Stomach (tissue), 9 donors: ENCODE results near the gene ETFBKMT. TPM values are rescaled to one million over a fixed set of nuclear protein-coding genes. Genes with fewer than 3 reads are reported as not detected.
"Not testable (repeated sequence)": the region's sequence is repeated elsewhere in the genome, so short reads cannot be mapped to it uniquely, and the experiment has no call there.

ENCODE experiments used
- DNase-seq, 2 donors: peaks; one replicate each; pipeline versions ENCODE4 v3.0.0 to v3.0.0-alpha.2; 2013 to 2019
- H3K27ac ChIP-seq, 5 donors: fragments of 200-600 bp in 4 of 5; sonication (generic) in 4 of 5; one replicate each; pipeline ENCODE4 v1.5.1; 2013 to 2019; ENCODE audit warnings: mild to moderate bottlenecking in 1 of 5, moderate library complexity in 1 of 5
- H3K27me3 ChIP-seq, 3 donors: fragments of 200-600 bp; sonication (generic); one replicate each; pipeline ENCODE4 v1.5.1; 2017 to 2019; ENCODE audit warnings: mixed run types in 1 of 3
- H3K36me3 ChIP-seq, 4 donors: fragments of 200-600 bp; sonication (generic); 1 replicate in 3 of 4; 2 replicates in 1 of 4; pipeline ENCODE4 v1.5.1; 2016 to 2019
- H3K4me1 ChIP-seq, 4 donors: fragments of 200-600 bp; sonication (generic); one replicate each; pipeline ENCODE4 v1.5.1; 2016 to 2019
- H3K4me3 ChIP-seq, 4 donors: fragments of 200-600 bp; sonication (generic) in 3 of 4; one replicate each; pipeline ENCODE4 v1.5.1; 2016 to 2019; ENCODE audit warnings: mild to moderate bottlenecking in 1 of 4
- H3K9me3 ChIP-seq, 4 donors: fragments of 200-600 bp; sonication (generic); one replicate each; pipeline ENCODE4 v1.5.1; 2016 to 2019
- EP300 ChIP-seq: sonication (generic); formaldehyde crosslinking; IDR thresholded peaks from one replicate; pipeline ENCODE4 v1.6.1; 2017; ENCODE audit warnings: antibody characterized with exemption
- POLR2A ChIP-seq, 4 donors: fragments of 450-650 bp; IDR thresholded peaks; one replicate each; pipeline ENCODE4 v1.6.1; 2016; ENCODE audit warnings: antibody characterized with exemption in 4 of 4, control low read depth in 2 of 4, mild to moderate bottlenecking in 1 of 4, moderate library complexity in 1 of 4
- POLR2AphosphoS5 ChIP-seq, 3 donors: sonication (generic); formaldehyde crosslinking; IDR thresholded peaks; one replicate each; pipeline ENCODE4 v1.6.1; 2016; ENCODE audit warnings: antibody characterized with exemption in 3 of 3
- WGBS, 5 donors: extraction: QIAGEN DNeasy Blood & Tissue Kit in 3 of 5; methylation state at CpG; one replicate each; pipeline versions ENCODE4 v1.1.5 to v1.1.7; 2013 to 2018; 5-methylcytosine and 5-hydroxymethylcytosine counted together
- intact Hi-C: fragments of 100-400 bp; cut with DNase I; formaldehyde crosslinking; loops from one replicate; pipeline ENCODE4 v1.15.1; 2023; ENCODE audit warnings: low total_unique reads
- polyA plus RNA-seq, 3 donors: library from polyadenylated mRNA; stranded (reverse); fragments of 200-250 nt; gene quantifications; one replicate each; pipeline ENCODE4 v1.2.3, GENCODE V29; 2013
- total RNA-seq, 5 donors: library from RNA; depleted of rRNA; stranded (reverse); fragments of >200 nt; gene quantifications; one replicate each; pipeline versions ENCODE4 v1.1.0 to v1.2.3, GENCODE V29; 2014 to 2016
- TF ChIP-seq, protein P1 (sequence below), 7 experiments: fragments of 450-650 bp in 4 of 7; fragments of 200-600 bp in 3 of 7; sonication (generic) in 3 of 7; IDR thresholded peaks; one replicate each; pipeline ENCODE4 v1.5.1; 2016 to 2019; ENCODE audit warnings: antibody characterized with exemption in 7 of 7, control low read depth in 2 of 7, mild to moderate bottlenecking in 1 of 7
- donor health status: healthy with polysubstance abuse.
- donor health status: Bipolar disorder and iron deficiency.
- donor health status: healthy.

ETFBKMT gene
- total and polyA plus RNA-seq, 8 donors = 1.1 to 5.0 (median 3.1) TPM; not detected in 1

DNA sequence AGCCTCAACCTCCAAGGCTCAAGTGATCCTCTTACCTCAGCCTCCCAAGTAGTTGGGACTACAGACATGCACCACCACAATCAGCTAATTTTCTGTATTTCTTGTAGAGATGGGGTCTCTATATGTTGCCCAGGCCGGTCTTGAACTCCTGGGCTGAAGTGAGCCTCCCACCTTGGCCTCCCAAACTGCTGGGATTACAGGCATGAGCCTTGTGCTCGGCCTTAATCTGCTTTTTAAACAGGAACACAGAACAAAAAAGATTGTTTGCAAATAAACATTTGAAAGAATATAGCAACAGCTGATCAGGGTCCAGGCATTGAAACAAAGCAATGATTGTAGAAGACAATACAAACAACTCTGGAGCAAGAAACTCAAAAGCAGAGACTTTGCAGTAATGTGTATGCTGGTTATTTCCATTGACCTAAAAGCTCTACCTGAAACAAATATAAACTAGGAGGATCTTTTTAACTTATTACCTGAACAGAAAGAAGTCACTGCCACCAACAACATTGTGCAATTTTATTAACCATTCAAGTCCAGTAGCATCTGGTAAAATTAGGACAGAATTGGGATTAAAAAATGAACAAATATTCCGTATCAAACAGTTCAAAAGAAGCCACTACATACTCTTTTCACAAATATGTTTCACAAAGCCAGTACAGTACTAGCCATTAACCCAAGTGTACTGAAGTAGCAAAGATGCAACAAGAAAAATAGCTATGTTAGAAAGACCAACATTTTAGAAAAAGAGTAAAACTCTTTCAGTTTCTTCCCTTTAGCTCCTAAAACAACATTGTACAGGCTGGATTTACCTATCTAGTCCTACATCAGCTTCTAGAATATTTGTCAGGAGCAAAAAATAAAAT, 55.2 kb downstream of the ETFBKMT start:
- TF ChIP-seq POLR2A (IDR thresholded peaks at IDR 0.05) (no peak), POLR2AphosphoS5 (IDR thresholded peaks at IDR 0.05) (no peak), EP300 (no peak)
- TF ChIP-seq, protein P1, sequence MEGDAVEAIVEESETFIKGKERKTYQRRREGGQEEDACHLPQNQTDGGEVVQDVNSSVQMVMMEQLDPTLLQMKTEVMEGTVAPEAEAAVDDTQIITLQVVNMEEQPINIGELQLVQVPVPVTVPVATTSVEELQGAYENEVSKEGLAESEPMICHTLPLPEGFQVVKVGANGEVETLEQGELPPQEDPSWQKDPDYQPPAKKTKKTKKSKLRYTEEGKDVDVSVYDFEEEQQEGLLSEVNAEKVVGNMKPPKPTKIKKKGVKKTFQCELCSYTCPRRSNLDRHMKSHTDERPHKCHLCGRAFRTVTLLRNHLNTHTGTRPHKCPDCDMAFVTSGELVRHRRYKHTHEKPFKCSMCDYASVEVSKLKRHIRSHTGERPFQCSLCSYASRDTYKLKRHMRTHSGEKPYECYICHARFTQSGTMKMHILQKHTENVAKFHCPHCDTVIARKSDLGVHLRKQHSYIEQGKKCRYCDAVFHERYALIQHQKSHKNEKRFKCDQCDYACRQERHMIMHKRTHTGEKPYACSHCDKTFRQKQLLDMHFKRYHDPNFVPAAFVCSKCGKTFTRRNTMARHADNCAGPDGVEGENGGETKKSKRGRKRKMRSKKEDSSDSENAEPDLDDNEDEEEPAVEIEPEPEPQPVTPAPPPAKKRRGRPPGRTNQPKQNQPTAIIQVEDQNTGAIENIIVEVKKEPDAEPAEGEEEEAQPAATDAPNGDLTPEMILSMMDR (IDR thresholded peaks at IDR 0.05) = no peak
- no peaks in the 10 kb centered on the region for H3K27me3 ChIP-seq
- no peak for DNase-seq
- peak overlapping the region in 3 of 5 donors; percentile 51 to 79 (median 61) for H3K27ac ChIP-seq
- intact Hi-C loops = no loop called here
- no peaks in the 10 kb centered on the region for H3K9me3 ChIP-seq
- H3K36me3 ChIP-seq = peaks cover 0 to 11% (median 7%) of the 10 kb centered on the region in 4 donors
- no peak overlapping the region for H3K4me3 ChIP-seq
- WGBS, 5 donors = 85 to 96% (median 93%) methylated on average over 3 of the region's 3 CpGs
- H3K4me1 ChIP-seq = peaks cover 0 to 8% (median 0%) of the 10 kb centered on the region in 4 donors

DNA sequence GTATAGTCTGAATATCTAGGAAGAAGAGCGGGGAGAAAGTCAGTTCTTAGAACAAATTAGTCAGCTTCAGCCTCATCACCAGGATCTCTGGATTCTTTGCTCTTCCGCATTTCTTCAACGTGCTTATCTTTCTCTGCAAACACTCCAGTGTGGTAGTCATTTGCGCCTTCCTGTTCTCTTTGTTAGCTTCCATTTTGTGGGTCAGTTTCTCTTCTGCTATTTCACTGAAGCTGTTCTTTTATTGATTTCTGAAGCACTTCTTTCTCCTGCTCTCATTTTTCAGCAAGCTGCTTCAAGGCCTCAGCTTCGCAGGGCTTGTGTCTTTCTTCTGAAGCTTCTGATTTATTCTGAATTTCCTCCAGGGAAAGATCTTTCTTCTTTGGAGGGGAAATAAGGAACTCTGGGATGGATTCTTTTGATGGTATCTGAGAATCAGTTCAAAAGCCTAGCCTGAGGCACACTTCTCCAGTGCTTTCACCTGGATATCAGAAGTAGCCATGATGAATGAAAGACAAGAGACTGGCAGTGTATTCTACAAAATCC, 55.9 kb downstream of the ETFBKMT start:
- TF ChIP-seq POLR2AphosphoS5 (IDR thresholded peaks at IDR 0.05) (peak in 2 of 3 donors; percentile 50 to 73), POLR2A (IDR thresholded peaks at IDR 0.05) (no peak), EP300 (no peak)
- TF ChIP-seq, protein P1 (IDR thresholded peaks at IDR 0.05) = no peak
- intact Hi-C loops = no loop called here
- Histone ChIP-seq H3K4me3 (no peak overlapping the region), H3K4me1 (peaks cover 0 to 8% (median 0%) of the 10 kb centered on the region in 4 donors), H3K27ac (peak overlapping the region in 4 of 5 donors; percentile 25 to 79 (median 56)), H3K27me3 (no peaks in the 10 kb centered on the region), H3K36me3 (peaks cover 0 to 11% (median 7%) of the 10 kb centered on the region in 4 donors), H3K9me3 (no peaks in the 10 kb centered on the region)
- 31 to 40% (median 31%) methylated on average over 5 of the region's 5 CpGs for WGBS, 5 donors
- DNase-seq = peak in 1 of 2 donors; percentile 66

DNA sequence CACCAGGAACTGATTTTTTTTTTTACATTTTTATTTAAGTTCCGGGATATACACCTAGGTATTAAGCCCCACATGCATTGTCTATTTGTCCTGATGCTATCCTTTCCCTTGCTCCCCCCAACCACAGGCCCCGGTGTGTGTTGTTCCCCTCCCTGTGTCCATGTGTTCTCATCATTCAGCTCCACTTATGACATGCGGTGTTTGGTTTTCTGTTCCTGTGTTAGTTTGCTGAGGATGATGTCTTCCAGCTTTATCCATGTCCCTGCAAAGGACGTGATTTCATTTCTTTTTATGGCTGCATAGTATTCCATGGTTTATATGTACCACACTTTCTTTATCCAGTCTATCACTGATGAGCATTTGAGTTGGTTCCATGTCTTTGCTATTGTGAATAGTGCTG, 57.5 kb downstream of the ETFBKMT start:
- Histone ChIP-seq H3K4me1 (peaks cover 0 to 16% (median 0%) of the 10 kb centered on the region in 4 donors), H3K36me3 (peaks cover 0 to 11% (median 7%) of the 10 kb centered on the region in 4 donors)
- DNase-seq, intact Hi-C loops, H3K27me3 ChIP-seq, H3K9me3 ChIP-seq, H3K4me3 ChIP-seq, H3K27ac ChIP-seq: not testable (repeated sequence)
- WGBS, 5 donors = 86 to 99% (median 96%) methylated on average over 4 of the region's 4 CpGs

DNA sequence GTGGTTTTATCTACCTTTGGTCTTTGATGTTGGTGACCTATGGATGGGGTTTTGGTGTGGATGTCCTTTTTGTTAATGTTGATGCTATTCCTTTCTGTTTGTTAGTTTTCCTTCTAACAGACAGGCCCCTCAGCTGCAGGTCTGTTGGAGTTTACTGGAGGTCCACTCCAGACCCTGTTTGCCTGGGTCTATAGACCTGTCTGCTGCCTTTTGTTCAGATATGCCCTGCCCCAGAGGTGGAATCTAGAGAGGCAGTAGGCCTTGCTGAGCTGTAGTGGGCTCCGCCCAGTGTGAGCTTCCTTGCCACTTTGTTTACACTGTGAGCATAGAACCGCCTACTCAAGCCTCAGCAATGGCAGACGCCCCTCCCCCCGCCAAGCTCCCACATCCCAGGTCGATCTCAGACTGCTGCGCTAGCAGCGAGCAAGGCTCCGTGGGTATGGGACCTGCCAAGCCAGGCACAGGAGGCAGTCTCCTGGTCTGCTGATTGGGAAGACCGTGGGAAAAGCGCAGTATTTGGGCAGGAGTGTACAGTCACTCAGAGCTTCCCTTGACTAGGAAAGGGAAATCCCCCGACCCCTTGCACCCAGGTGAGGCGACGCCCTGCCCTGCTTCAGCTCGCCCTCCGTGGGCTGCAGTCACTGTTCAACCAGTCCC, 59.2 kb downstream of the ETFBKMT start:
- H3K9me3 ChIP-seq, DNase-seq, H3K27ac ChIP-seq, intact Hi-C loops, H3K4me3 ChIP-seq, H3K27me3 ChIP-seq: not testable (repeated sequence)
- 96 to 97% (median 97%) methylated on average over 9 to 15 of the region's 15 CpGs for WGBS, 5 donors
- H3K4me1 ChIP-seq = peaks cover 0 to 25% (median 3%) of the 10 kb centered on the region in 4 donors
- peaks cover 0 to 11% (median 7%) of the 10 kb centered on the region in 4 donors for H3K36me3 ChIP-seq

DNA sequence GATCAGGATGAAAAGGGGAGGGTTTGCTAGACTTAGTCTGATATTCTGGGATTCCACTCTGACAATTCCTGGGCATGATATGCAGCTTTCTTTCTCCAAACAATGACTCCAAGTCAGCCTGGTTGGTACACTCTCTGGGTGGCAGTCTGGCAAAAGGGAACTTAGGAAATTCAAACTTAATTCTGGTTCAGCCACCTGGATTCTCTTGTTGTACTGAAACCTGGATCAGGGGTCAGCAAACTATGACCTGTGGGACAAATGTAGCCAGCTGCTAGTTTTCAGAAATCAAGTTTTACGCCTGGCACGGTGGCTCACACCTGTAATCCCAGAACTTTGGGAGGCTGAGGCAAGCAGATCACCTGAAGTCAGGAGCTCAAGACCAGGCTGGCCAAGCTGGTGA, 63.1 kb downstream of the ETFBKMT start:
- intact Hi-C loops = no loop called here
- peak overlapping the region in 3 of 5 donors; percentile 1 to 11 (median 10) for H3K27ac ChIP-seq
- TF ChIP-seq POLR2A (IDR thresholded peaks at IDR 0.05) (no peak), EP300 (no peak), POLR2AphosphoS5 (IDR thresholded peaks at IDR 0.05) (no peak)
- TF ChIP-seq, protein P1 (IDR thresholded peaks at IDR 0.05) = no peak
- H3K27me3 ChIP-seq = no peaks in the 10 kb centered on the region
- H3K36me3 ChIP-seq = peaks cover 0 to 11% (median 7%) of the 10 kb centered on the region in 4 donors
- peaks cover 1 to 51% (median 7%) of the 10 kb centered on the region in 4 donors for H3K4me1 ChIP-seq
- no peaks in the 10 kb centered on the region for H3K9me3 ChIP-seq
- no peak for DNase-seq
- WGBS, 5 donors = 90 to 100% (median 93%) methylated on average over 2 of the region's 2 CpGs
- H3K4me3 ChIP-seq = no peak overlapping the region
